ENCODE results near the gene SPEN.
"Not testable (repeated sequence)": the region's sequence is repeated elsewhere in the genome, so short reads cannot be mapped to it uniquely, and the experiment has no call there.

Gene SPEN

DNA sequence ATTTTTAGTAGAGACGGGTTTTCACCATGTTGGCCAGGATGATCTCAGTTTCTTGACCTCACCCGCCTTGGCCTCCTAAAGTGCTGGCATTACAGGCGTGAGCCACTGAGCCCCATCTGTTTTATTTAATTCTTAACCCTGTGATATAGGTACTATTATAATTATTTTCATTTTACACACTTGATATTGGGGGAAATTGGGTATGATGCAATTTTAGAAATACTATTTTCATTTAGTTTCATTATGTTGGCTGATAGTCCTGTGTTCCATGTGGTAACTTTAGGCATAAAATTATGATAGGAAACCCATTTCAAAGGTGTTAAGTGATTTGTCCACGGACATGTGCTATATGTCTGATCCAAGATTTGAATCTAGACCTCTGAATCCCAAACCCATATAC lies 61.1 kb downstream of the SPEN start:
- DNase-seq (ENCODE audit: low read depth) = no peak
- TF ChIP-seq CTCF (IDR thresholded peaks at IDR 0.05; ENCODE audit: low read depth, low read length, missing control alignments) = no peak
- in situ Hi-C loops (cut with HindIII; ENCODE audit: low sequenced_read_pairs) = no loop called here
- no peak overlapping the region for H3K4me3 ChIP-seq (ENCODE audit: low read depth, low read length)

- no peak overlapping the region for H3K4me3 ChIP-seq (ENCODE audit: low read depth, low read length)
- in situ Hi-C loops (cut with HindIII; ENCODE audit: low sequenced_read_pairs) = no loop called here
- TF ChIP-seq CTCF (IDR thresholded peaks at IDR 0.05; ENCODE audit: low read depth, low read length, missing control alignments) = no peak
- no peak for DNase-seq (ENCODE audit: low read depth)
Observed at GRCh38 chr1:15911141-15911540, 63.6 kb downstream of the SPEN start.

- no peak for DNase-seq (ENCODE audit: low read depth)
- no peak for TF ChIP-seq CTCF (IDR thresholded peaks at IDR 0.05; ENCODE audit: low read depth, low read length, missing control alignments)
- in situ Hi-C loops (cut with HindIII; ENCODE audit: low sequenced_read_pairs) = no loop called here
Observed at GRCh38 chr1:15911927-15912326, 64.4 kb downstream of the SPEN start.

DNA sequence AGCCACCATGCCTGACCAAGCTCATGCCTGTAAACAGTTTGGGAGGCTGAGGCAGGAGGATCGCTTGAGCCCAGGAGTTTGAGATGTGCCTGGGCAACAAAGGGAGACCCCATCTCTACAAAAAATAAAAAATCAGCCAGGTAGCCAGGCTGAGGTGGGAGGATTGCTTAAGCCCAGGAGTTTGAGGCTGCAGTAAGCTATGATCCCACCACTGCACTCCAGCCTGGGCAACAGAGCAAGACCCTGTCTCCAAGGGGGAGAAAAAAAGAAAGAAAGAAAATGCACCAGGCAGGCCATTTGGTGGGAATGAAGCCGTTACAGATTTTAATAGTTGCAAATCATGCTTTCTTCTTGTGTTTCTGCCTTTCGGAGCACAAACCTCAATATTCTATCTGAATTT lies 66.1 kb downstream of the SPEN start:
- H3K4me3 ChIP-seq (ENCODE audit: low read depth, low read length); DNase-seq (ENCODE audit: low read depth); in situ Hi-C loops (cut with HindIII; ENCODE audit: low sequenced_read_pairs): not testable (repeated sequence)

More at GRCh38 chr1:15911927-15912326, 64.4 kb downstream of the SPEN start:
- H3K4me3 ChIP-seq (ENCODE audit: low read depth, low read length) = no peak overlapping the region

GRCh38 chr1:15915991-15916390 lies 68.5 kb downstream of the SPEN start:
- H3K4me3 ChIP-seq (ENCODE audit: low read depth, low read length) = no peak overlapping the region
- TF ChIP-seq CTCF (IDR thresholded peaks at IDR 0.05; ENCODE audit: low read depth, low read length, missing control alignments) = no peak
- no peak for DNase-seq (ENCODE audit: low read depth)
- in situ Hi-C loops (cut with HindIII; ENCODE audit: low sequenced_read_pairs) = no loop called here

GRCh38 chr1:15916417-15916816 lies 68.9 kb downstream of the SPEN start:
- TF ChIP-seq CTCF (IDR thresholded peaks at IDR 0.05; ENCODE audit: low read depth, low read length, missing control alignments) = no peak
- H3K4me3 ChIP-seq (ENCODE audit: low read depth, low read length) = no peak overlapping the region
- in situ Hi-C loops (cut with HindIII; ENCODE audit: low sequenced_read_pairs) = no loop called here
- no peak for DNase-seq (ENCODE audit: low read depth)

DNA sequence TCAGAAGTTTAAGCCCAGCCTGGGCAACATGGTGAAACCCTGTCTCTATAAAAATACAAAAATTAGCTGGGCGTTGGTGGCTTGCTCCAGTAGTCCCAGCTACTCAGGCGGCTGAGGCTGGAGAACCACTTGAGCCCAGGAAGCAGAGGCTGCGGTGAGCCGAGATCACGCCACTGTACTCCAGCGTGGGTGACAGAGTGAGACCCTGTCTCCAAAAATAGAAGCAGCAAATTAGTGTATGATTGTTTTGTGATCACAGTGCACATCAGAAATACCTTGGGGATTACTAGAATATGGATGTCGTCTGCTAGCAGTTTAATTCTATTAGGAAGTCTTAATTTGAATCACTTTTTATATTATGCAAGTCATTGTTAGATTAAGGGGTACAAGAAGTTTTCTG lies 69.4 kb downstream of the SPEN start:
- in situ Hi-C loops (cut with HindIII; ENCODE audit: low sequenced_read_pairs) = no loop called here
- DNase-seq (ENCODE audit: low read depth) = no peak

More for the DNA sequence above, 69.4 kb downstream of the SPEN start:
- TF ChIP-seq CTCF (IDR thresholded peaks at IDR 0.05; ENCODE audit: low read depth, low read length, missing control alignments) = no peak
- no peak overlapping the region for H3K4me3 ChIP-seq (ENCODE audit: low read depth, low read length)

All from astrocyte of the cerebellum (primary cell).